ENCODE results near the gene TUBGCP6. TPM values are rescaled to one million over a fixed set of nuclear protein-coding genes. Genes with fewer than 3 reads are reported as not detected.
A peak's percentile ranks its signal among the peaks of the same experiment; 100 is the strongest.

TUBGCP6 gene, protein sequence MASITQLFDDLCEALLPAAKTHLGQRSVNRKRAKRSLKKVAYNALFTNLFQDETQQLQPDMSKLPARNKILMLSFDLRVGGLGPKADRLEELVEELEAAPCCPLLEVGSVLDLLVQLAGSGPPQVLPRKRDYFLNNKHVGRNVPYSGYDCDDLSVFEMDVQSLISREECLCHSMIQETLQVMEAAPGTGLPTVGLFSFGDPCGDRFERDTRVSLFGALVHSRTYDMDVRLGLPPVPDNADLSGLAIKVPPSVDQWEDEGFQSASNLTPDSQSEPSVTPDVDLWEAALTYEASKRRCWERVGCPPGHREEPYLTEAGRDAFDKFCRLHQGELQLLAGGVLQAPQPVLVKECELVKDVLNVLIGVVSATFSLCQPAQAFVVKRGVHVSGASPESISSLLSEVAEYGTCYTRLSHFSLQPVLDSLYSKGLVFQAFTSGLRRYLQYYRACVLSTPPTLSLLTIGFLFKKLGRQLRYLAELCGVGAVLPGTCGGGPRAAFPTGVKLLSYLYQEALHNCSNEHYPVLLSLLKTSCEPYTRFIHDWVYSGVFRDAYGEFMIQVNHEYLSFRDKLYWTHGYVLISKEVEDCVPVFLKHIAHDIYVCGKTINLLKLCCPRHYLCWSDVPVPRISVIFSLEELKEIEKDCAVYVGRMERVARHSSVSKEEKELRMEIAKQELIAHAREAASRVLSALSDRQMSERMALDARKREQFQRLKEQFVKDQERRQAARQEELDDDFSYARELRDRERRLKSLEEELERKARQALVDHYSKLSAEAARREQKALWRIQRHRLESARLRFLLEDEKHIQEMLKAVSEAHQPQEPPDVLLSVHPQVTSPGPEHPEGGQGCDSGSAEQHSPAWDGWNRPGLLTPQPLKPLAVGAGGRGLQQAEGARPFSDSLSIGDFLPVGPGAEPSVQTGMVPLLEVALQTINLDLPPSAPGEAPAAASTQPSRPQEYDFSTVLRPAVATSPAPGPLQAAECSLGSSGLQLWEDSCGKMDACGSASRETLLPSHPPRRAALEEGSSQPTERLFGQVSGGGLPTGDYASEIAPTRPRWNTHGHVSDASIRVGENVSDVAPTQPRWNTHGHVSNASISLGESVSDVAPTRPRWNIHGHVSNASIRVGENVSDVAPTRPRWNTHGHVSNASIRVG (N-terminal part only)
- total RNA-seq: 22.8 TPM
- long read RNA-seq, full-length matches to known transcripts: 1 of 19 reads
- long read RNA-seq, partial matches to known transcripts: 12 of 19 reads
- long read RNA-seq, other reads (novel, unspliced or antisense): 6 of 19 reads

GRCh38 chr22:50244420-50245213 lies at the start of gene TUBGCP6:
TUBGCP6 (minus strand) TSS chr22:50245023; CDS start chr22:50244459, 564 bp downstream.
- intact Hi-C loops (cut with DNase I): loop anchor here (10.0 kb wide), 1 partner anchor 260 kb away; the partner anchor contains the start of genes LMF2 and NCAPH2
- DNase-seq (ENCODE audit: low spot score): peak; percentile 98

DNA sequence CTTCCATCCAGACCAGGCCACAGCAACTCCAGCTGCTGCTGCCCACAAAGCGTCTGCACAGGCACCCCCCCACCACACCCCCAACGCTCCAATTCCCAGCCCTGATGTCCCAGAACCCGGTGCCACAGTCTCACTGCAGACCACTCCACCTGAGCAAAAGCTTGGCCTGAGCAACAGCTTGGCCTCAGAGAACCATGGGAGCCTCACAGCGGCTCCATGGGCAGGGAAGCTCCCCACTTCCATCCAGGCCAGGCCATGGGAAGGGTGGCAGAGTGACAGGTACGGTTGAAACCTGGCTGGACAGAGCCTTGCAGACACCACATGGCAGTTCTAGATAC lies 49.5 kb upstream of the TUBGCP6 start:
- intact Hi-C loops (cut with DNase I): loop anchor here (5.0 kb wide), 1 partner anchor 33 kb away; the partner anchor contains the start of gene DENND6B
- DNase-seq (ENCODE audit: low spot score): no peak

DNA sequence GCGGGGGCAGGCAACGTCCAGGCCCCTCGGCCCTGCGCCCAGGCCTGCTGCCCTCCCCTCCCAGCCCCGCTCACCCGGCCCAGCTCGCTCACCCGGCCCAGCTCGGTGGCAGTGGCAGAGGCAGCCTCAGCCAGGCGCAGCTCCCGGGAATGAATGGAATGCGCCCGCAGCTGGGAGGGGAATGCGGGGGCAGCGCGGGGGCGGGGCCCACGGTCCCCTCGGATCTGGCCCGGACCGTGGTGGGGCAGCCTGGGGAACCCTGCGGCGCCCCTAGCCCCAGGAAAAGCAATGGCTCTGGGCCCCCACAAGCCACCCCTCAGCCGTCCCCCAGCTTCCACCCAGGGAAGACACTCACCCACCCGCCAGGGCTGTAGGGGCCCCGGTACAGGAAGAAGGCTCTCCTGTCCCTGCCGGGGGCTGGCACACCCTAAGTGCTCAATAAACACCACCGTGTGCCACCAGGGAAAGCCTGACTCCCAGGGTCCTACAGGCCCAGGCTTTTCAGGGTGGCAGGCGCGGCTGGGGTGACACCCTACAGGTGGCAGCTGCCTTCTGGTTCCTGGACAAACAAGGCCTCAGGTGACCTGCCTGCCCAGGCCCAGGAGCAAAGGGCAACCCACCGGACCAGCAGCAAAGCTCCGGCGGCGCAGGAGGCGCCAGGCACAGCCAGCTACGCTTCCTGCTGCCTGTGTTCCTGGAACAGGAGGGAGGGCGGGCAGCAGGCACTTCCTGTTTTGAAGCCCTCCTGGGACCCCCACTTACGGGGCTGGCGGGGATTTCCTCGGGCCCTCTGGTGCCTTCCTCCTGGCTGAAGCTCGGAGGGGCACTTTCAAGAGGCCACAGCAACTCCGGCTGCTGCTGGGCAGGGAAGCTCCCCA lies 48.9 kb upstream of the TUBGCP6 start:
- intact Hi-C loops (cut with DNase I): loop anchor here (2.0 to 5.0 kb wide), 2 partner anchors 15 to 34 kb away; partner anchors contain the start of gene DENND6B
- DNase-seq (ENCODE audit: low spot score): peak; percentile 89

DNA sequence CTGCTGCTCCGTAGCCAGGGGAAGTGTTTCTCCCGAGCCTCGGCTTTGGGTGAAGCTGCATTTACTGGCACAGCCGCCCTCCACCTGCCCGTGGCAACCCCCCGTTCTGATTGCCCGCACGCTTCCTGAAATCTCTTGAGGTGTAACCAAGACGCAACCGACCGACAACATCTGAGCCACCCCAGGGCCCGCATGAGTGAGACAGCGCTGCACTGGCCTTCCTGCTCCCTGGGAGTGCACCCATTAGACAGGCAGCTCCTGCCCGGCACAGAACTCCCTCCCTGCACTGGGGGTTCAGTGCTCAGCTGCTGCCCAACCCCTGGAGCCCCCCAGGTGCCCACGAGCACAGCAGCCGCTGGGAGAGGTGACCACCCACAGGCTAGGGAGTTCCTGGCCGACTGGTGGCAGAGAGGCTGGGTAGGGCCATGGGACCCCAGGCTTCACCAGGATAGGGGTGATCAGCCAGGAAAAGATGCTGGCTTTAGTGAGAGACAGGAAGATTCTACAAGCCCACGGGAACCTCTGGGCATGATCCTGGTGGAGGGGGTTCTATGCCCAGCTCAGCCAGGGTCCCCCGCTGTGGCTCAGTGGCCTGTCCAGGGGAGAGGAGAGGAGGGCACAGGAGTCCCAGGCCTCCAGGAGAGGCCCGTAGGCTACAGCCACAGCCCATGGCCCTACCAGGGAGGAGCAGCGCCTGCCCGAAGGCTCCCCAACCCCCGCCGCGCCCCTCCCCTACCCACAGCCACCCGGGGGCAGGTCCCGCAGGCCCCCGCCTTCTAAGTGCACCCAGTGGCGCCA lies 48.0 kb upstream of the TUBGCP6 start:
- DNase-seq (ENCODE audit: low spot score): no peak
- intact Hi-C loops (cut with DNase I): loop anchor here (2.0 to 5.0 kb wide), 2 partner anchors 16 to 34 kb away; partner anchors contain the start of gene DENND6B

DNA sequence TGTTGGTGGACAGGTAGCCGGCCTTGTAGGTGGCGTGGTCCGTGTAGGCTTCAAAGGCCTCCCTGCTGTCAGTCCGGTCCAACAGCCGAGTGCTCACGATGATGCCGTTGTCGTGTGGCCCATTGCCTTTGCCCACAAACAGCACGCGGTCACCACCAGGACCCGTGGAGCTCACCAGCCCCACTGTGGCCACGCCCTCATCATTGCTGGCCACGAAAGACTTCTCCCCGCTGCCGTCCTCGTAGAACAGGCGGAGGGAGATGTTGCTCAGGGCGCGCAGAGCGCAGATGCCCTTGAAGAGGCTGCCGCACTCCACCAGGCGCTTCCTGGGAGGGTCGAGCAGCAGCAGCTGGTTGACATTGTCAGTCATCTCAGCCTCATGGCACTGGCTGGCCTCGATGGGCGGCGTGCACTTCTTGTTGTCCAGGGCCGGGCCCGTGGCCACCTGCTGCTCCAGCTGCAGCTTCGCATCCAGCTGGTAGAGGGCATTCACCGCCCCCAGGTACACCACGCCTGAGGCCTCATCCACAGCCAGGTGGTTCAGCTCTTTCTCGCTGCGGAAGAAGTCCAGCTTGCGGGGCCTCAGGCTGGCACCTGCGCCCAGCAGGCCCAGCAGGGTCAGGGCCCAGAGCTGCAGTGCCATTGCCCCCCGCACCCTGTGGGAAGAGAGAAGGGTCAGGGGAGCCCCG lies 45.3 kb upstream of the TUBGCP6 start:
- no peak for DNase-seq (ENCODE audit: low spot score)
- intact Hi-C loops (cut with DNase I): loop anchor here (5.0 kb wide), 1 partner anchor 37 kb away; the partner anchor contains the start of gene DENND6B

GRCh38 chr22:50289151-50289941 lies 44.5 kb upstream of the TUBGCP6 start:
- intact Hi-C loops (cut with DNase I): no loop called here
- no peak for DNase-seq (ENCODE audit: low spot score)

- intact Hi-C loops (cut with DNase I): no loop called here
Measured at GRCh38 chr22:50287731-50288130, 42.9 kb upstream of the TUBGCP6 start.

GRCh38 chr22:50286701-50287318 lies 42.0 kb upstream of the TUBGCP6 start:
- no peak for DNase-seq (ENCODE audit: low spot score)
- intact Hi-C loops (cut with DNase I): no loop called here

More at GRCh38 chr22:50287731-50288130, 42.9 kb upstream of the TUBGCP6 start:
- no peak for DNase-seq (ENCODE audit: low spot score)

GRCh38 chr22:50286275-50286674 lies 41.5 kb upstream of the TUBGCP6 start:
- intact Hi-C loops (cut with DNase I): no loop called here
- no peak for DNase-seq (ENCODE audit: low spot score)

DNA sequence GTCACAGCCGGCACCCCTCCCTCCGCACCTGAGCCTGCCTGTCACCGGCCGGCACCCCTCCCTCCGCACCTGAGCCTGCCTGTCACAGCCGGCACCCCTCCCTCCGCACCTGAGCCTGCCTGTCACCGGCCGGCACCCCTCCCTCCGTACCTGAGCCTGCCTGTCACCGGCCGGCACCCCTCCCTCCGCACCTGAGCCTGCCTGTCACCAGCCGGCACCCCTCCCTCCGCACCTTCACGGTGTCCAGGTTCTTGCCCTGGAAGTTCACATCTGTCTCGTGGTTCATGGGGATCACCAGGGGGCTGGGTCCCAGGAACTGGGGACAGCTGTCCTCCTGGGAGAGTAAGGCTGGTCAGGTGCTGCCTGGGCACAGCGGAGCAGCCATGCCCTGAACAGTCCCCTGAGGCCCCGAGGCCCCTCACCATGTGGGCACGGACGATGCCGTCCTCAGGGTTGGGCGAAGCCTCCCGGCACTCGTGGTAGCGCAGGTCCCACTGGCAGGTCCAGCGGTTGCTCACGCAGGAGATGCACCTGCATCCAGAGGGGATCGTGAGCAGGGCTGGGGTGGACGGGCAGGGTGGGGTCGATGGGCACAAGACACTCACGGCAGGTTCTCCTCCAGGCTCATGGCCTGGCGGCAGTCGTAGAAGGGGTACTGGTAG lies 40.9 kb upstream of the TUBGCP6 start:
- intact Hi-C loops (cut with DNase I): no loop called here
- no peak for DNase-seq (ENCODE audit: low spot score)

DNA sequence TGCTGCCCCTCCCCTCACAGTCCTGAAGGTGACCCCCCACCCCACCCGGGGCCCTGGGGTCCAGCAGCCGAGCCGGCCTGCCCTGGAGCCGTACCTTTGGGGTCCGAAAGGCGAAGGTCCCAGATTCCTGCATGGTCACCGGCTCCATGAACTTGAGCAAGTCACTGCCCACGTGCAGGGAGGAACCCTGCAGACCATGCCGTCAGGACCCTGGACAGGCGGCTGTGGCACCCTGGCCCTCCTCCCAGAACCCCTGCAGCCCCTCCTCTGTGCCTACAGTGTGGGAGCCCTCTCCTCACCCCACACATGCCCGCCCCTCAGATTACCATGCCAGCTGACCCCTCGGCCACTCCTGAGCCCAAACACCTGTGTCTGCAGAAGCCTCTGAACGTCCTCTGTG lies 39.7 kb upstream of the TUBGCP6 start:
- no peak for DNase-seq (ENCODE audit: low spot score)
- intact Hi-C loops (cut with DNase I): no loop called here

GRCh38 chr22:50283821-50284220 lies 39.0 kb upstream of the TUBGCP6 start:
- intact Hi-C loops (cut with DNase I): no loop called here
- DNase-seq (ENCODE audit: low spot score): no peak

GRCh38 chr22:50282361-50283155 lies 37.7 kb upstream of the TUBGCP6 start:
- intact Hi-C loops (cut with DNase I): no loop called here
- DNase-seq (ENCODE audit: low spot score): no peak

GRCh38 chr22:50281957-50282356 lies 37.1 kb upstream of the TUBGCP6 start:
- intact Hi-C loops (cut with DNase I): no loop called here
- DNase-seq (ENCODE audit: low spot score): no peak

All from cardiac septum (tissue), 1 donor.